GM19351 (cell line): ENCODE results near the gene ABCC8.

ENCODE experiments used
- ATAC-seq: cut with Tn5 transposase; IDR thresholded peaks from one replicate; pipeline ENCODE4 v1.9.1; 2021; ENCODE audit warnings: mild to moderate bottlenecking, moderate library complexity; ENCODE audit not compliant: unreplicated experiment

Gene ABCC8

DNA sequence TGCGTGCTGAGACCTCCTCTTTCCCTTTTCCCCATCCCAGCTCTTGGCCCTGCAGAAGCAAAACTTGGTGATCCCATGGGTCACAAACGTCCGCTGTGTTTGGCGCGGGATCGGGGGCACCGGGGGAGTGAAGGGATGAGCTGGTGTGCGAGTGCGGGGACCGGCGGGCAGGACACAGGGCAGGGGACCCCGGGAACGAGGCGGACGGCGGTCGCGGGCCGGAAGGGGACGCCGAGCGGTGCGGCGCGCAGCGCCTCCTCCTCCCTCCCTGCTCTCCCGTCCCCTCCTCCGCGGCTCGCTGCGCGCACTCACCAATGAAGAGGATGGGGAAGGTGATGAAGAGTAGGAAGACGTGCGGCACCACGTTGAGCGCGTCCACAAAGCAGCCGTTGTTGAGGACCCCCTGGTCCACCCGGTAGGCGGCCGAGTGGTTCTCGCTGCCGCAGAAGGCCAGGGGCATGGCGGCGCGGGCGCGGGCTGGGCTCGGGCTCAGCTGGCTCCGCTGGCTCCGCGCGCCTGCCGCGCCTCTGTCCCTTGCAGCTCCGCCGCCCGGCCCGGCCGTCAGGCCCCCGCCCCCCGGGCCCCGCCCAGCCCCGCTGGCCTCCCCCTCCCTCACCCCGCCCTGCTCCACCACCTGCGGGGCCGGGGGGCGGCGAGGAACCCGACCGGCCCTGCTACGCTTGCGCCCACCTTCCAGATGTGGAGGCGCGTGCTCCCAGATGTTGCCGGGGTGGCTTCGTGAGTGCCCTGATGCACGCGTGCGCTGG lies at the start of gene ABCC8:
TSS of gene ABCC8 (minus strand) at position 529 of the 767 bp plus-strand sequence. CDS start at position 460, 69 bp downstream.
- ATAC-seq = no peak

- ATAC-seq = no peak
These were observed 49.7 kb upstream of the ABCC8 start for GRCh38 chr11:17526326-17526725.

GRCh38 chr11:17525570-17525969 lies 48.9 kb upstream of the ABCC8 start:
- ATAC-seq = no peak

GRCh38 chr11:17524221-17524620 lies 47.6 kb upstream of the ABCC8 start:
- ATAC-seq = no peak

DNA sequence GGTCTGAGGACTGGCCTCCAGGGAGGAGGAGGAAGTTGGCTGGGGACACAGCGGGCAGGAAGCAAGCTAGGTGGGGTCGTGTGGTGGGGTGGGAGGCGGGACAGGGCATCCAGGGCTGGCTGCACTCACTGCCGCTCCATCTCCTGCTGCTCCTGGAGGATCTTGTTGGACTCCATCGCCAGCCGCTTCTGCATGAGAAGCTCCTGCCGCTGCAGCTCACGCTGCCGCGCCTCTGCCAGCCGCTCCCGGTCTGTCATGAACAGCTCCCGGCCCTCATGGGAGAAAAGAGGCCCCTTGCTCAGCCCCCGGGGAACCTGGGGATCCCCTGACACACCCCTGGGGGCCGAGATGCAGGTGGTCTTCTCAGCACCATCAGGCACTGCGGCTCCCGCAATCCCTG lies 46.0 kb upstream of the ABCC8 start:
- no peak for ATAC-seq

GRCh38 chr11:17521106-17521900 lies 44.7 kb upstream of the ABCC8 start:
- ATAC-seq = no peak

- ATAC-seq = no peak
These were observed 42.6 kb upstream of the ABCC8 start for GRCh38 chr11:17519061-17519885.

- ATAC-seq = no peak
These were observed 41.7 kb upstream of the ABCC8 start for GRCh38 chr11:17518366-17518765.

GRCh38 chr11:17517186-17517585 lies 40.5 kb upstream of the ABCC8 start:
- no peak for ATAC-seq

DNA sequence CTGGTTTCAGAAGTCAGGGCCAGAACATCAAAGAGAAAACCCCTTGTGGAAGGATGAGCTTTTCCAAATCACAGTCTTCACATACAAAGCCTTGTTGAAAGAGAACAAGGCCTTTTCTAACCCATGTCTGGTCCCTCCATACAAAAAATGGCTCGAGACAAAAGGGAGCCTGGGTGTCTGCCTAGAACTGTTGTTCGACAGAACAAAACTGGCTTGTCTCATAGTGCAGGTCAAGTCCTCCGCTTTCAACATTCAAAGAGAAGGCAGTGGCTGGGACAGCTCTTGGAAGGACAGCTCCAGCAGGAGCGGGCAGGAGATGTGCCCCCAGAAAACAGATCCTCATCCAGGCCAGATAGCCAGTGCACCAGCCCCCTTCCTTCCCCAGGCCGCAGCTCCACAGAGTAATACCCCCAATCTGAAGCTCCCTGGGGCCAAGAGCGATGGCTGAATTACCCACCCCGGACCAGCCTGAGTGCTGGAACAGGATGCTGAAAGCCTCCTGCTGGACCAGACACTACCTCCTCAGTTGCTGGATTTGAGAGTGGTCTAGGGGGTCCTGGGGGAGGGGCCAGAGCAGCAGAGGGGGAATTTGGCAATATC lies 40.0 kb upstream of the ABCC8 start:
- no peak for ATAC-seq

DNA sequence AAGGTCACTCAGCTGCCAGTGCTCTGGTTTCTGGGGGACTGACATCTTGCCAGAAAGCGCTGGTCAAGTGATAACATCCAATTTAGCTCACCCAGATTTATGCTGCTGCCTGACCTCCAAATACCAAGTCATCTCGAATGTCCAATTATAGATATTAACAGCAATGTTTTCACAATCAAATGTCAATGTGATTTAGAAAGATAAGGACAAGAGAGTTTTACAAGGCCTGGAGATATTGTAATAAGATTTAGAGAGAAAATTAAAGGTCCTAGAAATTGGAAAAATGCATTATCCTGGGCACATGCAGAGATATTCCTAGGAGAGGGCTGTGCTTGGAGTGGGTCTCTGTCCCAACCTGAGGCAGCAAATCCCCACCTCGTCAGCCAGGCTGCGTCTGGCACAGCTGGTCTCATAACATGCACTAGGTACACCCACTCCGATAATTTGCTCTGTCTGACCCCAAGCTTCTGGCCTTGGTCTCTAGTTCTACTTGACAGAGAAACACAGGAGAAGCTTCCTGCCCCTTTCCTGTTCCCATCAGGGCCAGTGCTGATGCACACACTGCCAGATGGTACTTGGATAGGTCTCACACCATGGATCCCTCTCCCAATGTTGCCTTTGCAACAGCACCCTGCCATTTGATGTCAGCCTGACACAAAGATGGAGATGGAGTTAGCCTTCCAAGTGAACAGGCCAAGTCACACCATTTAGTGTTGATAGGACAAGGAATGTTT lies 39.0 kb upstream of the ABCC8 start:
- ATAC-seq = no peak

DNA sequence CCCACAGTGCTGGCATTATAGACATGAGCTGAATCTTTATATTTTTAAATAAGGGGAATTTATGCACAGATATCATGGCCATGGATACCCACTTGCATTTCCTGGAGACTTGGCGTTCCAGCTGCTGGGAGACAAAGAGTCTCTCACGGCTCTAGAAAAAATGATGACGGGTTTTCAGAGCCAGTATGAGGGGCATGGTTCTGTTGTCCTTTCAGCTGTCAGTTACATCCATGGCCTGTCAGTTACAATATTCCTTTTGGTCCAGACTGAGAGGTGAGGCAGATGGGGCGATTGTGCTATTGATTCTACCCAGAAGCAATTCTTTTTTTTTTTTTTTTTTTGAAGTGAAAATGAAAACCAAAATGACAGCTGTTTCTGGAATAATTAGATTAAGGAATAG lies 37.8 kb upstream of the ABCC8 start:
- ATAC-seq = no peak

DNA sequence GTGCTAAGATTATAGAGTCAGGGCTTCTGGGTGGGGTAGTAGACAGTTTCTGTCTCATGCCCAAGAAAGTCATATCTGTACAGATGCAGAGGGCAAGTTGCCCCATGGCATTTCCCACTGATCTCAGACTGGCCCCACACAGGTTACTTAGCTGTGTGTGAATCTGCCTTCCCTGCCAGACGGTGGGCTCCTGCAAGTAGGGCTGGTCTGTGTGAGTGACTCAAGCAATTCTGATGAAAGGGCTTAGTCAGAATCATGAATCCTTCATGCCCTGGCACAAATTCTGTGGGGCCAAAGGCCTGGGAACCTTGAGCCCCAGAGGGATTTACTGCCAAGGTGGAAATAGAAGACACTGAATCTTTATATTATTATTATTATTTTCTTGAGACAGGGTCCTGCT lies 37.2 kb upstream of the ABCC8 start:
- no peak for ATAC-seq

GRCh38 chr11:17512101-17512500 lies 35.5 kb upstream of the ABCC8 start:
- no peak for ATAC-seq

GRCh38 chr11:17511571-17511970 lies 34.9 kb upstream of the ABCC8 start:
- no peak for ATAC-seq

GRCh38 chr11:17510507-17511206 lies 34.0 kb upstream of the ABCC8 start:
- no peak for ATAC-seq

- no peak for ATAC-seq
These were observed 32.1 kb upstream of the ABCC8 start for GRCh38 chr11:17508791-17509190.

DNA sequence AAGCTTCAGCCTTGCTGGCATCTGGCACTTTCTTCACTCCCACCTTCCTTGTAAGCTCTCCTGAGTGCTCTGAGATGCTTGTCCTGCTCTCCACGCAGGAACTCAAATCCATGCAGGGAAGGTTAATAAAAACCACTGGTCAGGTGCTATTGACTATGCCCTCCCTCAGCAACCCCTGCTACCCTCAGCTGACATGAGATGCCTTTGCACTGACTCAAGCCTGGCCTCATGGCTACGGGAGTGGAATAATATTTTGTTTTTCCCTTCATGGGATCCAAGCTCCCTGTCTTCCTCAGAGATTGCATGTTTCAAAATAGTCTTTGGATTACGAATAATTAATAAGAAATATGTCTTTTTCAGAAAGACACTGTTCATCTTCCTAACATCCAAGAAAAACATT lies 31.7 kb upstream of the ABCC8 start:
- no peak for ATAC-seq

DNA sequence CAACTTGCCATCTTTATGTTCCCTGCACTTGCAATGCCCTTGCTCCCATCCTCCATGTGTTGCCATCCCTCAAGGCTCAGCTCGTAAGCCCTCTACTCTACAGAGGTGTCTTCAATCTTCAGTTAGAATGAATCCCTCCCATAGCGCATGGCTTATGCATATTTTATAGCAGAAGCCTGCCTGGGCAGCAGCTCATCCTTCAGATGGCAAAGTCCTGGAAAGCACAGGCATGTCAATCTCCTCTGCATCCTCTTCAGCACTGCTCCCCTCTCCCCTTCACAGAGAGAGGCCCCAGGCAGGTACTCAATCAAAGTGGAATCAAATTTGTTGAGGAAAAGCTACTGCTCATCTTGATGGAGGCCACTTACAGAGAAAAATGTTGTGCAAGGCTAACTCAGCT lies 31.1 kb upstream of the ABCC8 start:
- ATAC-seq = no peak

GRCh38 chr11:17506942-17507341 lies 30.3 kb upstream of the ABCC8 start:
- peak; percentile 83 for ATAC-seq
